HepG2 (cell line): Measurements from ENCODE around the gene TOM1L2. TPM values are rescaled to one million over a fixed set of nuclear protein-coding genes. Genes with fewer than 3 reads are reported as not detected.

Experiments
- CENPT ChIP-seq: sonication (generic); formaldehyde crosslinking; IDR thresholded peaks from 2 replicates; pipeline ENCODE4 v1.8.0; 2022; ENCODE audit warnings: low read depth, mild to moderate bottlenecking, moderate library complexity, missing genetic modification reagents
- FOXA1 ChIP-seq, 2 experiments: fragments of 450-650 bp in 1 of 2; sonication (generic) in 1 of 2; formaldehyde crosslinking in 1 of 2; IDR thresholded peaks; 2 replicates each; pipeline versions ENCODE4 v1.4.0 to v1.6.1; 2016 to 2020; ENCODE audit warnings: missing genetic modification reagents in 1 of 2
- GABPB1 ChIP-seq: IDR thresholded peaks from 2 replicates; pipeline ENCODE4 v1.6.1; 2016; ENCODE audit warnings: mild to moderate bottlenecking, missing genetic modification reagents, moderate library complexity, missing compliant biosample characterization
- GFI1 ChIP-seq: sonication (generic); formaldehyde crosslinking; IDR thresholded peaks from 2 replicates; pipeline ENCODE4 v1.5.0; 2020; ENCODE audit warnings: missing genetic modification reagents, mild to moderate bottlenecking, borderline replicate concordance
- HCFC1 ChIP-seq: fragments of 150-350 bp; IDR thresholded peaks from 2 replicates; pipeline ENCODE4 v1.6.1; 2014; ENCODE audit warnings: low read depth, low read length
- IKZF5 ChIP-seq: IDR thresholded peaks from 2 replicates; pipeline ENCODE4 v1.6.1; 2018; ENCODE audit warnings: missing genetic modification reagents, mild to moderate bottlenecking, missing compliant biosample characterization
- KAT8 ChIP-seq: IDR thresholded peaks from 2 replicates; pipeline ENCODE4 v1.6.1; 2016; ENCODE audit warnings: missing genetic modification reagents, missing compliant biosample characterization
- MAFG ChIP-seq: sonication (generic); formaldehyde crosslinking; IDR thresholded peaks from 2 replicates; pipeline ENCODE4 v1.5.1; 2020; ENCODE audit warnings: mild to moderate bottlenecking, missing genetic modification reagents
- MXD4 ChIP-seq: IDR thresholded peaks from 2 replicates; pipeline ENCODE4 v1.6.1; 2016; ENCODE audit warnings: mild to moderate bottlenecking, missing biosample characterization, missing genetic modification reagents
- NAIF1 ChIP-seq: sonication (generic); formaldehyde crosslinking; IDR thresholded peaks from 2 replicates; pipeline ENCODE4 v1.5.0; 2020; ENCODE audit warnings: mild to moderate bottlenecking, missing genetic modification reagents, borderline replicate concordance
- RERE ChIP-seq: IDR thresholded peaks from 2 replicates; pipeline ENCODE4 v1.6.1; 2016; ENCODE audit warnings: low read depth, missing genetic modification reagents, missing compliant biosample characterization
- SOX5 ChIP-seq: IDR thresholded peaks from 2 replicates; pipeline ENCODE4 v1.6.1; 2016; ENCODE audit warnings: borderline replicate concordance
- ZBTB34 ChIP-seq: sonication (generic); formaldehyde crosslinking; IDR thresholded peaks from 2 replicates; pipeline ENCODE4 v1.8.0; 2022; ENCODE audit warnings: mild to moderate bottlenecking, missing genetic modification reagents
- ZC3H13 ChIP-seq: sonication (generic); formaldehyde crosslinking; IDR thresholded peaks from 2 replicates; pipeline ENCODE4 v1.8.1; 2023; ENCODE audit warnings: mild to moderate bottlenecking, missing genetic modification reagents, moderate library complexity
- ZKSCAN8 ChIP-seq: IDR thresholded peaks from 2 replicates; pipeline ENCODE4 v1.6.1; 2016; ENCODE audit warnings: borderline replicate concordance, missing genetic modification reagents, missing compliant biosample characterization
- ZNF10 ChIP-seq: sonication (generic); formaldehyde crosslinking; IDR thresholded peaks from 2 replicates; pipeline ENCODE4 v1.4.0; 2020; ENCODE audit warnings: mild to moderate bottlenecking, low read depth, missing genetic modification reagents, borderline replicate concordance
- polyA plus RNA-seq, 8 experiments: library from polyadenylated mRNA; depleted of rRNA in 3 of 8; stranded (reverse) in 7 of 8; unstranded in 1 of 8; fragments of >200 nt; fragmentation: Illumina TruSeq in 4 of 8; extraction: Trizol in 4 of 8; gene quantifications; 2 replicates each; pipeline versions ENCODE4 v1.2.1 to v1.2.3, GENCODE V29; 2011 to 2016; ENCODE audit warnings: low read depth in 4 of 8, missing spikeins in 1 of 8, mixed read lengths in 1 of 8; ENCODE audit not compliant: insufficient read depth in 1 of 8
- total RNA-seq, 5 experiments: library from RNA; depleted of rRNA; stranded (reverse); fragments of >200 nt; fragmentation: Illumina TruSeq; extraction: Trizol; gene quantifications; 2 replicates each; pipeline ENCODE4 v1.2.3, GENCODE V29; 2016; ENCODE audit warnings: low read depth in 1 of 5
- TF ChIP-seq, protein P1 (sequence below), 2 experiments: sonication (generic) in 1 of 2; formaldehyde crosslinking in 1 of 2; IDR thresholded peaks; 2 replicates each; pipeline versions ENCODE4 v1.4.0 to v1.6.1; 2016 to 2020; ENCODE audit warnings: borderline replicate concordance in 1 of 2, low read depth in 1 of 2, mild to moderate bottlenecking in 1 of 2, missing genetic modification reagents in 1 of 2

TOM1L2 gene
- total and polyA plus RNA-seq, 2 of the 13 experiments (the other 11 are each of a cell fraction or from before 2014, with no cell fraction given): 4.7 to 7.4 TPM

GRCh38 chr17:18017958-18018357, 45.8 kb upstream of the TOM1L2 start (continued):
- TF ChIP-seq, protein P1, sequence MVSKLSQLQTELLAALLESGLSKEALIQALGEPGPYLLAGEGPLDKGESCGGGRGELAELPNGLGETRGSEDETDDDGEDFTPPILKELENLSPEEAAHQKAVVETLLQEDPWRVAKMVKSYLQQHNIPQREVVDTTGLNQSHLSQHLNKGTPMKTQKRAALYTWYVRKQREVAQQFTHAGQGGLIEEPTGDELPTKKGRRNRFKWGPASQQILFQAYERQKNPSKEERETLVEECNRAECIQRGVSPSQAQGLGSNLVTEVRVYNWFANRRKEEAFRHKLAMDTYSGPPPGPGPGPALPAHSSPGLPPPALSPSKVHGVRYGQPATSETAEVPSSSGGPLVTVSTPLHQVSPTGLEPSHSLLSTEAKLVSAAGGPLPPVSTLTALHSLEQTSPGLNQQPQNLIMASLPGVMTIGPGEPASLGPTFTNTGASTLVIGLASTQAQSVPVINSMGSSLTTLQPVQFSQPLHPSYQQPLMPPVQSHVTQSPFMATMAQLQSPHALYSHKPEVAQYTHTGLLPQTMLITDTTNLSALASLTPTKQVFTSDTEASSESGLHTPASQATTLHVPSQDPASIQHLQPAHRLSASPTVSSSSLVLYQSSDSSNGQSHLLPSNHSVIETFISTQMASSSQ (IDR thresholded peaks at IDR 0.05; ENCODE audit: low read depth): no peak
- TF ChIP-seq, protein P1 (CRISPR knock-in tag; IDR thresholded peaks at IDR 0.05; ENCODE audit: borderline replicate concordance): peak; percentile 21; the same call in 1 of the 2 replicates
- TF ChIP-seq ZNF10 (CRISPR knock-in tag) (no peak), FOXA1 (IDR thresholded peaks at IDR 0.05) (no peak), FOXA1 (CRISPR knock-in tag; IDR thresholded peaks at IDR 0.05) (peak; percentile 78), MAFG (no peak), GFI1 (peak; percentile 49), GABPB1 (no peak), ZKSCAN8 (CRISPR knock-in tag) (peak; percentile 54; the same call in 1 of the 2 replicates), IKZF5 (CRISPR knock-in tag) (0 out of 2 replicates have a peak, but pooled peaks have one; percentile 49), NAIF1 (CRISPR knock-in tag) (no peak), ZBTB34 (CRISPR knock-in tag) (0 out of 2 replicates have a peak, but pooled peaks have one; percentile 50), ZC3H13 (CRISPR knock-in tag) (0 out of 2 replicates have a peak, but pooled peaks have one; percentile 49), RERE (CRISPR knock-in tag) (0 out of 2 replicates have a peak, but pooled peaks have one; percentile 22), KAT8 (CRISPR knock-in tag) (peak; percentile 48; the same call in 1 of the 2 replicates), CENPT (CRISPR knock-in tag) (no peak), HCFC1 (no peak), SOX5 (peak; percentile 90), MXD4 (CRISPR knock-in tag) (peak; percentile 19; the same call in 1 of the 2 replicates)
